Immature natural killer cell (primary cell): Measurements from ENCODE around the gene TRIM72. TPM values are rescaled to one million over a fixed set of nuclear protein-coding genes. Genes with fewer than 3 reads are reported as not detected.
"Not testable (repeated sequence)": the region's sequence is repeated elsewhere in the genome, so short reads cannot be mapped to it uniquely, and the experiment has no call there.

Source experiments
- DNase-seq, 3 donors: peaks; one replicate each; pipeline ENCODE4 v3.0.0; 2022; ENCODE audit warnings: mixed read lengths in 1 of 3
- H3K27ac Mint-ChIP-seq, 6 donors: one replicate each; pipeline ENCODE4 v1.8.0; 2020; ENCODE audit warnings: mixed read lengths in 6 of 6, mild to moderate bottlenecking in 5 of 6, inconsistent platforms in 4 of 6, moderate library complexity in 3 of 6
- H3K27me3 Mint-ChIP-seq, 3 donors: one replicate each; pipeline ENCODE4 v1.8.0; 2020 to 2021; ENCODE audit warnings: low read depth in 3 of 3, mild to moderate bottlenecking in 3 of 3, mixed read lengths in 3 of 3, moderate library complexity in 3 of 3, inconsistent platforms in 1 of 3
- H3K36me3 Mint-ChIP-seq, 3 donors: one replicate each; pipeline ENCODE4 v1.8.0; 2020; ENCODE audit warnings: mixed read lengths in 3 of 3, inconsistent platforms in 2 of 3, mild to moderate bottlenecking in 2 of 3
- H3K4me1 Mint-ChIP-seq, 2 donors: one replicate each; pipeline ENCODE4 v1.8.0; 2020; ENCODE audit warnings: inconsistent platforms in 2 of 2, mild to moderate bottlenecking in 2 of 2, mixed read lengths in 2 of 2, moderate library complexity in 1 of 2
- H3K4me3 Mint-ChIP-seq, 5 donors: one replicate each; pipeline ENCODE4 v1.8.0; 2020; ENCODE audit warnings: mild to moderate bottlenecking in 5 of 5, mixed read lengths in 5 of 5, inconsistent platforms in 3 of 5, moderate library complexity in 3 of 5
- H3K9me3 Mint-ChIP-seq, 6 donors: one replicate each; pipeline ENCODE4 v1.8.0; 2020; ENCODE audit warnings: mild to moderate bottlenecking in 6 of 6, mixed read lengths in 6 of 6, inconsistent platforms in 4 of 6, moderate library complexity in 3 of 6
- polyA plus RNA-seq, 3 donors: library from polyadenylated mRNA; unstranded; fragments of 300-500 nt; fragmentation: Illumina TruSeq; gene quantifications; one replicate each; pipeline ENCODE4 v1.2.3, GENCODE V29; 2021

TRIM72 gene
- not detected for polyA plus RNA-seq

GRCh38 chr16:31213877-31214707 lies at the start of gene TRIM72:
Gene TRIM72, plus strand, starts transcription at chr16:31214119. Its CDS starts 620 bp downstream, at chr16:31214739.
- Mint-ChIP-seq H3K27ac (no peak within 1 kb of the TSS), H3K9me3 (no peaks in the 10 kb centered on the region), H3K4me3 (peak within 1 kb of the TSS; percentile 74 to 89 (median 82)), H3K4me1 (peaks cover 17 to 23% of the 10 kb centered on the region in 2 donors), H3K36me3 (no peaks in the 10 kb centered on the region), H3K27me3 (peaks cover 11 to 21% (median 14%) of the 10 kb centered on the region in 3 donors)
- DNase-seq: no peak

- no peak overlapping the region for H3K4me3 Mint-ChIP-seq
- H3K36me3 Mint-ChIP-seq: no peaks in the 10 kb centered on the region
- H3K9me3 Mint-ChIP-seq: no peaks in the 10 kb centered on the region
- peaks cover 0 to 6% (median 4%) of the 10 kb centered on the region in 3 donors for H3K27me3 Mint-ChIP-seq
- no peak for DNase-seq
- no peaks in the 10 kb centered on the region for H3K4me1 Mint-ChIP-seq
- no peak overlapping the region for H3K27ac Mint-ChIP-seq
Measured at GRCh38 chr16:31167315-31167714, 46.6 kb upstream of the TRIM72 start.

GRCh38 chr16:31168848-31169247 lies 45.1 kb upstream of the TRIM72 start:
- no peaks in the 10 kb centered on the region for H3K9me3 Mint-ChIP-seq
- no peak overlapping the region for H3K27ac Mint-ChIP-seq
- H3K27me3 Mint-ChIP-seq: peaks cover 0 to 6% (median 0%) of the 10 kb centered on the region in 3 donors
- H3K4me3 Mint-ChIP-seq: no peak overlapping the region
- no peaks in the 10 kb centered on the region for H3K4me1 Mint-ChIP-seq
- no peaks in the 10 kb centered on the region for H3K36me3 Mint-ChIP-seq
- no peak for DNase-seq

GRCh38 chr16:31170048-31170447 lies 43.9 kb upstream of the TRIM72 start:
- not testable (repeated sequence) for H3K9me3 Mint-ChIP-seq, DNase-seq, H3K27ac Mint-ChIP-seq, H3K27me3 Mint-ChIP-seq, H3K36me3 Mint-ChIP-seq, H3K4me3 Mint-ChIP-seq, H3K4me1 Mint-ChIP-seq

- Mint-ChIP-seq H3K36me3 (peaks cover 5 to 10% (median 7%) of the 10 kb centered on the region in 3 donors), H3K4me1 (peaks cover 36 to 39% of the 10 kb centered on the region in 2 donors), H3K27me3 (peaks cover 25 to 38% (median 29%) of the 10 kb centered on the region in 3 donors), H3K4me3 (peak overlapping the region; percentile 68 to 85 (median 73)), H3K27ac (peak overlapping the region; percentile 12 to 90 (median 75)), H3K9me3 (no peaks in the 10 kb centered on the region)
- DNase-seq: peak; percentile 76 to 78 (median 77)
Measured at GRCh38 chr16:31177136-31177535, 36.8 kb upstream of the TRIM72 start.

GRCh38 chr16:31179219-31179746 lies 34.6 kb upstream of the TRIM72 start:
- Mint-ChIP-seq H3K27ac (peak overlapping the region; percentile 90 to 100 (median 97)), H3K27me3 (peaks cover 25 to 41% (median 40%) of the 10 kb centered on the region in 3 donors), H3K4me3 (peak overlapping the region; percentile 93 to 99 (median 96)), H3K4me1 (peaks cover 57 to 60% of the 10 kb centered on the region in 2 donors), H3K9me3 (no peaks in the 10 kb centered on the region), H3K36me3 (peaks cover 18 to 31% (median 23%) of the 10 kb centered on the region in 3 donors)
- no peak for DNase-seq

GRCh38 chr16:31179747-31180459 lies 34.0 kb upstream of the TRIM72 start, which contains the start of gene FUS:
Gene FUS, plus strand, starts transcription at chr16:31180139. Its CDS starts 76 bp downstream, at chr16:31180215.
- peaks cover 22 to 35% (median 27%) of the 10 kb centered on the region in 3 donors for H3K36me3 Mint-ChIP-seq
- H3K27me3 Mint-ChIP-seq: peaks cover 27 to 44% (median 43%) of the 10 kb centered on the region in 3 donors
- H3K27ac Mint-ChIP-seq: peak within 1 kb of the TSS; percentile 90 to 100 (median 98)
- H3K9me3 Mint-ChIP-seq: no peaks in the 10 kb centered on the region
- H3K4me1 Mint-ChIP-seq: peaks cover 63 to 66% of the 10 kb centered on the region in 2 donors
- peak; percentile 91 to 95 (median 95) for DNase-seq
- peak within 1 kb of the TSS; percentile 93 to 99 (median 96) for H3K4me3 Mint-ChIP-seq

- DNase-seq: peak in 1 of 3 donors; percentile 26
- peaks cover 34 to 48% (median 40%) of the 10 kb centered on the region in 3 donors for H3K36me3 Mint-ChIP-seq
- peak overlapping the region; percentile 93 to 99 (median 96) for H3K4me3 Mint-ChIP-seq
- no peaks in the 10 kb centered on the region for H3K9me3 Mint-ChIP-seq
- H3K4me1 Mint-ChIP-seq: peaks cover 76 to 80% of the 10 kb centered on the region in 2 donors
- peaks cover 28 to 54% (median 52%) of the 10 kb centered on the region in 3 donors for H3K27me3 Mint-ChIP-seq
- peak overlapping the region; percentile 87 to 98 (median 93) for H3K27ac Mint-ChIP-seq
Measured at GRCh38 chr16:31181102-31181830, 32.7 kb upstream of the TRIM72 start.

- Mint-ChIP-seq H3K36me3 (peaks cover 46 to 59% (median 51%) of the 10 kb centered on the region in 3 donors), H3K4me3 (peak overlapping the region; percentile 93 to 99 (median 96)), H3K9me3 (no peaks in the 10 kb centered on the region), H3K4me1 (peaks cover 78 to 83% of the 10 kb centered on the region in 2 donors), H3K27ac (peak overlapping the region; percentile 53 to 87 (median 74)), H3K27me3 (peaks cover 26 to 56% (median 55%) of the 10 kb centered on the region in 3 donors)
- no peak for DNase-seq
Measured at GRCh38 chr16:31182391-31182790, 31.5 kb upstream of the TRIM72 start.

GRCh38 chr16:31183432-31184428 lies 30.2 kb upstream of the TRIM72 start:
- H3K4me3 Mint-ChIP-seq: peak overlapping the region; percentile 93 to 99 (median 96)
- peak overlapping the region; percentile 51 to 80 (median 64) for H3K27ac Mint-ChIP-seq
- H3K9me3 Mint-ChIP-seq: no peaks in the 10 kb centered on the region
- H3K27me3 Mint-ChIP-seq: peaks cover 26 to 66% (median 57%) of the 10 kb centered on the region in 3 donors
- DNase-seq: peak in 1 of 3 donors; percentile 10
- peaks cover 50 to 71% (median 55%) of the 10 kb centered on the region in 3 donors for H3K36me3 Mint-ChIP-seq
- H3K4me1 Mint-ChIP-seq: peaks cover 81 to 84% of the 10 kb centered on the region in 2 donors

- Mint-ChIP-seq H3K4me1 (peaks cover 88 to 90% of the 10 kb centered on the region in 2 donors), H3K9me3 (no peaks in the 10 kb centered on the region), H3K4me3 (peak overlapping the region; percentile 66 to 84 (median 79)), H3K36me3 (peaks cover 61 to 82% (median 66%) of the 10 kb centered on the region in 3 donors), H3K27me3 (peaks cover 23 to 71% (median 55%) of the 10 kb centered on the region in 3 donors), H3K27ac (peak overlapping the region; percentile 46 to 86 (median 81))
- peak in 1 of 3 donors; percentile 21 for DNase-seq
Measured at GRCh38 chr16:31184888-31185287, 29.0 kb upstream of the TRIM72 start.

- peaks cover 22 to 71% (median 50%) of the 10 kb centered on the region in 3 donors for H3K27me3 Mint-ChIP-seq
- H3K4me1 Mint-ChIP-seq: peaks cover 92 to 94% of the 10 kb centered on the region in 2 donors
- peaks cover 66 to 86% (median 70%) of the 10 kb centered on the region in 3 donors for H3K36me3 Mint-ChIP-seq
- DNase-seq: no peak
- peak overlapping the region; percentile 46 to 86 (median 81) for H3K27ac Mint-ChIP-seq
- no peaks in the 10 kb centered on the region for H3K9me3 Mint-ChIP-seq
- peak overlapping the region; percentile 66 to 84 (median 79) for H3K4me3 Mint-ChIP-seq
Measured at GRCh38 chr16:31185339-31185738, 28.6 kb upstream of the TRIM72 start.
